ENCODE measurements around the gene FBXO48. TPM values are rescaled to one million over a fixed set of nuclear protein-coding genes. Genes with fewer than 3 reads are reported as not detected.

Gene FBXO48
- total and polyA plus RNA-seq, 2 experiments from 2014 or later: 1.1 to 1.3 TPM

DNA sequence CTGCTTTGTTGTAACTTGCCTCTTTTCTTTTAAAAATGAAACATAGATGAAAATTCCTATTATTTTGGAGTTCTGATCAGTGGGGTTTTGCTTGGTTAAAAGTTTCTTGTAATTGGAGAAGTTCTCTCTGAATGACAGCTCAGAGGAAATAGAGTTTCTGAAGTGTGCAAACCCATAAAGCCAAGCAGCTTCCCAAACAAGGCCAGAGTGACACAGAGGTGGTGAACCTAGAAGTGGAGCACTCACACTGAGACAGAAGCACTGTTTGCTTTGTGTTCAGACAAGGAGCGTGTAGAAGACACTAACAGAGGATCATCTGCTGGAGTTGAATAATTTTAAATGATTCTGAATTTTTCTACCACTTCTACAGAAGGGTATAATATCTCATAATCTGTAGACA, 49.2 kb downstream of the FBXO48 start:
- Histone ChIP-seq H3K4me3 (no peak overlapping the region), H3K27ac (ENCODE audit: low read depth) (no peak overlapping the region), H3K9me2 (ENCODE audit: insufficient read depth) (peaks cover 3% of the 10 kb centered on the region; the same call in 1 of the 2 replicates), H3K4me1 (ENCODE audit: insufficient read depth) (peaks cover 15% of the 10 kb centered on the region), H4K20me1 (replicated peaks; ENCODE audit: insufficient read depth) (no peaks in the 10 kb centered on the region), H3K36me3 (ENCODE audit: insufficient read depth) (no peaks in the 10 kb centered on the region), H3K79me2 (replicated peaks; ENCODE audit: insufficient read depth) (no peaks in the 10 kb centered on the region), H2AFZ (no peak overlapping the region), H3K4me2 (no peak overlapping the region), H3F3A (replicated peaks; ENCODE audit: low read depth) (no peaks in the 10 kb centered on the region), H3K27me3 (ENCODE audit: insufficient read depth) (no peaks in the 10 kb centered on the region)
- no peak overlapping the region for H3K4me3 Mint-ChIP-seq
- H3K9me3 Mint-ChIP-seq: no peaks in the 10 kb centered on the region; the same call in 2 of the 3 replicates
- ATAC-seq: no peak
- no peak for DNase-seq (ENCODE audit: low spot score)
- H3K4me1 Mint-ChIP-seq: peaks cover 21% of the 10 kb centered on the region
- H3K27me3 Mint-ChIP-seq (ENCODE audit: insufficient read depth, low read depth, poor library complexity): peaks cover 2% of the 10 kb centered on the region
- H3K27ac Mint-ChIP-seq: no peak overlapping the region
- no peaks in the 10 kb centered on the region; the same call in 2 of the 3 replicates for H3K36me3 Mint-ChIP-seq (ENCODE audit: low read depth)
- TF ChIP-seq CREB1 (CRISPR knock-in tag; IDR thresholded peaks at IDR 0.05; ENCODE audit: low read depth) (no peak), NANOG (IDR thresholded peaks at IDR 0.05; ENCODE audit: borderline replicate concordance) (no peak)

DNA sequence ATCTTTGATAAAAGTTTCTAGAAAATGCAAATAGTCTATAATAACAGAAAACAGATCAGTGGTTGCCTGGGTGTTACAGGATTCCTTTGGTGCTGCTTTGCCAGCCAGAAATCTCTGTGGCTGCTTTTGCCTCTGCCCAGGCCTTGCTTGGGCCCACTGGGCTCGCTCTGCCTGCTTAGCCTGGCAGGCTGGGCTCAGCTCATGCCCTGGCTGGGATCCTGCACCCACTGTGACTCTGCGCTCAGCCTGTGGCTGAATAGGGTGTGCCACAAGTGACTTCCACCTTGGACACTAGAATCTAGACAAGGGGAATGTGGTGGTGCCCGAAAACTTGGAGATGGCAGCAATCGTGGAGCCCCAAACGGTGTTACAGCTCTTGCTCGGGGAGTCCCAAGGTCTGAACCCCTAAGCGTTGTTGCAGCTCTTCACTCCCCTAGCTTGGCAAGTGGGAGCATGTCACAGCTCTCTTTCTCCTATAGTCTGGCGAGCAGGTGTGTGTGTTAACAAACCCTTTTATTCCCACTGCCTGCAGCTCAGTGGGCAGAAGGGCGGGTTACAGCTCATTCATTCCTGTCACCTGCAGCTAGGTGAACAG, 50.9 kb downstream of the FBXO48 start:
- no peak overlapping the region for H3K27ac Mint-ChIP-seq
- no peaks in the 10 kb centered on the region; the same call in 2 of the 3 replicates for H3K36me3 Mint-ChIP-seq (ENCODE audit: low read depth)
- no peaks in the 10 kb centered on the region; the same call in 2 of the 3 replicates for H3K9me3 Mint-ChIP-seq
- Histone ChIP-seq H3K4me1 (ENCODE audit: insufficient read depth) (peaks cover 15% of the 10 kb centered on the region), H3F3A (replicated peaks; ENCODE audit: low read depth) (no peaks in the 10 kb centered on the region), H2AFZ (0 out of 2 replicates have a peak overlapping the region, but pooled peaks have one; percentile 43), H4K20me1 (replicated peaks; ENCODE audit: insufficient read depth) (no peaks in the 10 kb centered on the region), H3K4me2 (no peak overlapping the region), H3K27ac (ENCODE audit: low read depth) (no peak overlapping the region), H3K36me3 (ENCODE audit: insufficient read depth) (no peaks in the 10 kb centered on the region), H3K27me3 (ENCODE audit: insufficient read depth) (no peaks in the 10 kb centered on the region), H3K79me2 (replicated peaks; ENCODE audit: insufficient read depth) (no peaks in the 10 kb centered on the region), H3K4me3 (no peak overlapping the region), H3K9me2 (ENCODE audit: insufficient read depth) (no peaks in the 10 kb centered on the region)
- DNase-seq (ENCODE audit: low spot score): no peak
- ATAC-seq: no peak
- H3K4me3 Mint-ChIP-seq: no peak overlapping the region
- H3K27me3 Mint-ChIP-seq (ENCODE audit: insufficient read depth, low read depth, poor library complexity): peaks cover 2% of the 10 kb centered on the region
- peaks cover 21% of the 10 kb centered on the region for H3K4me1 Mint-ChIP-seq
- TF ChIP-seq STAT1 (IDR thresholded peaks at IDR 0.05; ENCODE audit: unreplicated experiment) (no peak), ZNF114 (CRISPR knock-in tag; IDR thresholded peaks at IDR 0.05) (no peak), CREB1 (CRISPR knock-in tag; IDR thresholded peaks at IDR 0.05; ENCODE audit: low read depth) (no peak), JUNB (IDR thresholded peaks at IDR 0.05; ENCODE audit: unreplicated experiment) (no peak), NANOG (IDR thresholded peaks at IDR 0.05; ENCODE audit: borderline replicate concordance) (no peak), EZH2 (IDR thresholded peaks at IDR 0.05; ENCODE audit: low read depth, unreplicated experiment) (no peak), POLR2AphosphoS5 (IDR thresholded peaks at IDR 0.05; ENCODE audit: low read depth) (no peak), EZH2phosphoT487 (IDR thresholded peaks at IDR 0.05; ENCODE audit: unreplicated experiment) (no peak), ZNF331 (CRISPR knock-in tag; IDR thresholded peaks at IDR 0.05; ENCODE audit: low read depth) (no peak)
- TF ChIP-seq, protein P1, sequence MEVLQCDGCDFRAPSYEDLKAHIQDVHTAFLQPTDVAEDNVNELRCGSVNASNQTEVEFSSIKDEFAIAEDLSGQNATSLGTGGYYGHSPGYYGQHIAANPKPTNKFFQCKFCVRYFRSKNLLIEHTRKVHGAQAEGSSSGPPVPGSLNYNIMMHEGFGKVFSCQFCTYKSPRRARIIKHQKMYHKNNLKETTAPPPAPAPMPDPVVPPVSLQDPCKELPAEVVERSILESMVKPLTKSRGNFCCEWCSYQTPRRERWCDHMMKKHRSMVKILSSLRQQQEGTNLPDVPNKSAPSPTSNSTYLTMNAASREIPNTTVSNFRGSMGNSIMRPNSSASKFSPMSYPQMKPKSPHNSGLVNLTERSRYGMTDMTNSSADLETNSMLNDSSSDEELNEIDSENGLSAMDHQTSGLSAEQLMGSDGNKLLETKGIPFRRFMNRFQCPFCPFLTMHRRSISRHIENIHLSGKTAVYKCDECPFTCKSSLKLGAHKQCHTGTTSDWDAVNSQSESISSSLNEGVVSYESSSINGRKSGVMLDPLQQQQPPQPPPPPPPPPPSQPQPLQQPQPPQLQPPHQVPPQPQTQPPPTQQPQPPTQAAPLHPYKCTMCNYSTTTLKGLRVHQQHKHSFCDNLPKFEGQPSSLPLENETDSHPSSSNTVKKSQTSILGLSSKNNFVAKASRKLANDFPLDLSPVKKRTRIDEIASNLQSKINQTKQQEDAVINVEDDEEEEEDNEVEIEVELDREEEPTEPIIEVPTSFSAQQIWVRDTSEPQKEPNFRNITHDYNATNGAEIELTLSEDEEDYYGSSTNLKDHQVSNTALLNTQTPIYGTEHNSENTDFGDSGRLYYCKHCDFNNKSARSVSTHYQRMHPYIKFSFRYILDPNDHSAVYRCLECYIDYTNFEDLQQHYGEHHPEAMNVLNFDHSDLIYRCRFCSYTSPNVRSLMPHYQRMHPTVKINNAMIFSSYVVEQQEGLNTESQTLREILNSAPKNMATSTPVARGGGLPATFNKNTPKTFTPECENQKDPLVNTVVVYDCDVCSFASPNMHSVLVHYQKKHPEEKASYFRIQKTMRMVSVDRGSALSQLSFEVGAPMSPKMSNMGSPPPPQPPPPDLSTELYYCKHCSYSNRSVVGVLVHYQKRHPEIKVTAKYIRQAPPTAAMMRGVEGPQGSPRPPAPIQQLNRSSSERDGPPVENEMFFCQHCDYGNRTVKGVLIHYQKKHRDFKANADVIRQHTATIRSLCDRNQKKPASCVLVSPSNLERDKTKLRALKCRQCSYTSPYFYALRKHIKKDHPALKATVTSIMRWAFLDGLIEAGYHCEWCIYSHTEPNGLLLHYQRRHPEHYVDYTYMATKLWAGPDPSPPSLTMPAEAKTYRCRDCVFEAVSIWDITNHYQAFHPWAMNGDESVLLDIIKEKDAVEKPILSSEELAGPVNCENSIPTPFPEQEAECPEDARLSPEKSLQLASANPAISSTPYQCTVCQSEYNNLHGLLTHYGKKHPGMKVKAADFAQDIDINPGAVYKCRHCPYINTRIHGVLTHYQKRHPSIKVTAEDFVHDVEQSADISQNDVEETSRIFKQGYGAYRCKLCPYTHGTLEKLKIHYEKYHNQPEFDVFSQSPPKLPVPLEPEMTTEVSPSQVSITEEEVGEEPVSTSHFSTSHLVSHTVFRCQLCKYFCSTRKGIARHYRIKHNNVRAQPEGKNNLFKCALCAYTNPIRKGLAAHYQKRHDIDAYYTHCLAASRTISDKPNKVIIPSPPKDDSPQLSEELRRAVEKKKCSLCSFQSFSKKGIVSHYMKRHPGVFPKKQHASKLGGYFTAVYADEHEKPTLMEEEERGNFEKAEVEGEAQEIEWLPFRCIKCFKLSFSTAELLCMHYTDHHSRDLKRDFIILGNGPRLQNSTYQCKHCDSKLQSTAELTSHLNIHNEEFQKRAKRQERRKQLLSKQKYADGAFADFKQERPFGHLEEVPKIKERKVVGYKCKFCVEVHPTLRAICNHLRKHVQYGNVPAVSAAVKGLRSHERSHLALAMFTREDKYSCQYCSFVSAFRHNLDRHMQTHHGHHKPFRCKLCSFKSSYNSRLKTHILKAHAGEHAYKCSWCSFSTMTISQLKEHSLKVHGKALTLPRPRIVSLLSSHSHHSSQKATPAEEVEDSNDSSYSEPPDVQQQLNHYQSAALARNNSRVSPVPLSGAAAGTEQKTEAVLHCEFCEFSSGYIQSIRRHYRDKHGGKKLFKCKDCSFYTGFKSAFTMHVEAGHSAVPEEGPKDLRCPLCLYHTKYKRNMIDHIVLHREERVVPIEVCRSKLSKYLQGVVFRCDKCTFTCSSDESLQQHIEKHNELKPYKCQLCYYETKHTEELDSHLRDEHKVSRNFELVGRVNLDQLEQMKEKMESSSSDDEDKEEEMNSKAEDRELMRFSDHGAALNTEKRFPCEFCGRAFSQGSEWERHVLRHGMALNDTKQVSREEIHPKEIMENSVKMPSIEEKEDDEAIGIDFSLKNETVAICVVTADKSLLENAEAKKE (CRISPR knock-in tag; IDR thresholded peaks at IDR 0.05): no peak
- TF ChIP-seq, protein P2, sequence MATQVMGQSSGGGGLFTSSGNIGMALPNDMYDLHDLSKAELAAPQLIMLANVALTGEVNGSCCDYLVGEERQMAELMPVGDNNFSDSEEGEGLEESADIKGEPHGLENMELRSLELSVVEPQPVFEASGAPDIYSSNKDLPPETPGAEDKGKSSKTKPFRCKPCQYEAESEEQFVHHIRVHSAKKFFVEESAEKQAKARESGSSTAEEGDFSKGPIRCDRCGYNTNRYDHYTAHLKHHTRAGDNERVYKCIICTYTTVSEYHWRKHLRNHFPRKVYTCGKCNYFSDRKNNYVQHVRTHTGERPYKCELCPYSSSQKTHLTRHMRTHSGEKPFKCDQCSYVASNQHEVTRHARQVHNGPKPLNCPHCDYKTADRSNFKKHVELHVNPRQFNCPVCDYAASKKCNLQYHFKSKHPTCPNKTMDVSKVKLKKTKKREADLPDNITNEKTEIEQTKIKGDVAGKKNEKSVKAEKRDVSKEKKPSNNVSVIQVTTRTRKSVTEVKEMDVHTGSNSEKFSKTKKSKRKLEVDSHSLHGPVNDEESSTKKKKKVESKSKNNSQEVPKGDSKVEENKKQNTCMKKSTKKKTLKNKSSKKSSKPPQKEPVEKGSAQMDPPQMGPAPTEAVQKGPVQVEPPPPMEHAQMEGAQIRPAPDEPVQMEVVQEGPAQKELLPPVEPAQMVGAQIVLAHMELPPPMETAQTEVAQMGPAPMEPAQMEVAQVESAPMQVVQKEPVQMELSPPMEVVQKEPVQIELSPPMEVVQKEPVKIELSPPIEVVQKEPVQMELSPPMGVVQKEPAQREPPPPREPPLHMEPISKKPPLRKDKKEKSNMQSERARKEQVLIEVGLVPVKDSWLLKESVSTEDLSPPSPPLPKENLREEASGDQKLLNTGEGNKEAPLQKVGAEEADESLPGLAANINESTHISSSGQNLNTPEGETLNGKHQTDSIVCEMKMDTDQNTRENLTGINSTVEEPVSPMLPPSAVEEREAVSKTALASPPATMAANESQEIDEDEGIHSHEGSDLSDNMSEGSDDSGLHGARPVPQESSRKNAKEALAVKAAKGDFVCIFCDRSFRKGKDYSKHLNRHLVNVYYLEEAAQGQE (IDR thresholded peaks at IDR 0.05; ENCODE audit: unreplicated experiment): no peak
